SK-N-DZ (cell line): ENCODE measurements around the gene B3GALT4.

Source experiments
- DNase-seq: peaks from one replicate; pipeline ENCODE4 v3.0.0-alpha.2; 2015; ENCODE audit warnings: low spot score

The B3GALT4 gene

GRCh38 chr6:33314515-33314942, 37.6 kb downstream of the B3GALT4 start:
- DNase-seq: peak; percentile 31

DNA sequence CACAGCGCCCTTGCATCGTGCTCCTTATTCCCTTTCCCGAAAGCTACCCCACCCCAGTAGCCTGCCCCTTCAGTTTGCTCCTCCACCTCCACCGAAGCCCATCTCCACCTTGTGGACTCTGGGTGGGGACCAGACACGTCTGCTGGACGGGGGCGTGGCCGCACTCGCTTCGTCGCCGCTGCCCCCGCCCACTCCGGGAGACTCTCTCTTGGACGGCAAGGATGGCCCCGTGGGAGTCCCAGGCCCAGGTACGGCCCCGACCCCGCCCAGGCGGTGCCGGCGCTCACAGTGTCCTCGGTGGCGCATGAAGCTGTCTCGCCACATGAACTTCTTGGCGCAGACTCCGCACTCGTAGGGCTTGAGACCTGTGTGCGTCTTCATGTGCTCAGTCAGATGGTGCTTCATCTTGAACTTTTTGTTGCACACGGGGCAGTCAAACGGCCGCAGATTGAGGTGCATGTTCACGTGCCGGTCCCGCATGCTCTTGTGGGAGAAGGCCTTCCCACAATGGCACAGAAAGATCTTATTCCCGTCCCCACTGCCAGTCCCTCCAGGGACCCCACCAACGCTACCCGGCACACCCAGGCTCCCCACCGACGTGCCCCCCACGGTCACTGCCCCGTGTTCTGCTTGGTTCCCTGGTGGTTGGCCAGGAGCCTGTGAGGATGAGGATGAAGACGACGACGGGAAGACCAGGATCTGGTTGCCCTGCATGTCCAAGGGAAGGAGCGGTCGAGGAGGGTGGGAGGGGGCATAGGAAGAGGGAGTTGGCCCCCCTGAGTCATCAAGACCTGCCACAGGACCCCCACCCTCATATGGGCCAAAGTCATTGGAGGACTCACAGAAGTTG, 38.2 kb downstream of the B3GALT4 start:
- no peak for DNase-seq

- no peak for DNase-seq
Observed at GRCh38 chr6:33315793-33316602, 39.1 kb downstream of the B3GALT4 start.

- no peak for DNase-seq
Observed at GRCh38 chr6:33316603-33317418, 39.9 kb downstream of the B3GALT4 start.

- no peak for DNase-seq
Observed at GRCh38 chr6:33317419-33317668, 40.4 kb downstream of the B3GALT4 start.

DNA sequence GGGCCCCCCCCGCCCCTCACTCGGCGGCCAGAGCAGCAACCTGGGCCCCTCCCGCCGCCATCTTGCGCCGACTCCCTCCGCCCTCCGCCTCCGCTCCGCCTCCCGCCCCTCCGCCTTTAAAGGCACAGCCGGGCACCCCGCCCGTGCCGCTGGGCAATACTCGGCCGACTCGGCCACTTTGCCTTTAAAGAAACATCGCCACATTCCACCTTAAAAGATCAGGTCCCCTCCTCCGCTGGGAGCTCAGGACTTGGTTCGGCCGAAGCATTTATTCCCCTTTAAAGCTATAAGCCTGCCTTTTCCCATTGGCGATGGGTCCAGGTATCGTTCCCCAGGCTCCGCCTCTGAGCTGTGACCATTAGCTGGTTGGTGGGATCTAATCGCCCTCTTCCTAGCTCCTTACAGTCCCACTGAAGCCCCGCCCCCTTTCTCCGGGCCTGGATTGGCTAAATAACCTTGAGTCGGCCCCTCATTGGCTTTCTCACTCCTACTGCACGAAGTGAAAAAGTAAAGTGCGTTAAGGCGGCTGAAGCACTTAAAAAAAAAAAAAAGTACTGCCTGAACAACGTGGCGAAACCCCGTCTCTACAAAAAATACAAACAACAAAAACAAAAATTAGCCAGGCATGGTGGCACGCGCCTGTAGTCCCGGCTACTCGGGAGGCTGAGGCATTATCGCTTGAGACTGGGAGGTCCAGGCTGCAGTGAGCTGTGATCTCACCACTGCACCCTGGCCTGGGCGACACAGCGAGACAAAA, 40.9 kb downstream of the B3GALT4 start, which contains the start of gene ZBTB22:
TSS of gene ZBTB22 (minus strand) at position 76 of the 757 bp plus-strand sequence. CDS start 828 bp downstream, outside the sequence.
- DNase-seq: peak; percentile 99

DNA sequence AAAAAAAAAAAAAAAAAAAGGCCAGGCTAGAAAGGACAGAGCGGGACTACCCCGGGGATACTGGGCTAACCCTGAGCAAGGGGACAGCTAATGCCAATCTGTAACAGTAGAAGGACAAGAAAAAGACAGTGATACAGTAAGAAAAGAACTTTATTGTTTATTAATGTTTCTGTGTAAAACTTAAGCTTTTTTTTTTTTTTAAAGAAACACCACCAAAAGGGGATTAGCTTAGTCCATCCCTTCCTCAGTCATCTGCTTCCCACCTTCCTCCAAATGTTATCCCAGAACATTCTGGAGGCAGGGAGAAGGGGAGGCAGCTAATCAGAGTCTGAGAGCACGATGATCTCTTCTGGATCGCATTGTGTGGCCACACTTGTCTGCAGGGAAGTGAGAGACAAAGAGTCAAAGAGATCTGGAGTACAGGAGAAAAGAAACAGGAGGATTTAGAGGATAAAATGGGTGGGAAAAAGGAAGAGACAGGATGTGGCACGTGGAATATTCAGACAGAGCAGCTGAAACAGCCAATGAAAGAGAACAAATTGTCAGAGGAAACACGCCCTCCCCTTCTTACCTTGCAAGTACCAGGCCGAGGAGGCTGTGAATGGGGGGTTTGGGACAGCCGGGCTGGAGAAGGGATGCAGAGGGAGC, 41.6 kb downstream of the B3GALT4 start:
- DNase-seq: no peak

DNA sequence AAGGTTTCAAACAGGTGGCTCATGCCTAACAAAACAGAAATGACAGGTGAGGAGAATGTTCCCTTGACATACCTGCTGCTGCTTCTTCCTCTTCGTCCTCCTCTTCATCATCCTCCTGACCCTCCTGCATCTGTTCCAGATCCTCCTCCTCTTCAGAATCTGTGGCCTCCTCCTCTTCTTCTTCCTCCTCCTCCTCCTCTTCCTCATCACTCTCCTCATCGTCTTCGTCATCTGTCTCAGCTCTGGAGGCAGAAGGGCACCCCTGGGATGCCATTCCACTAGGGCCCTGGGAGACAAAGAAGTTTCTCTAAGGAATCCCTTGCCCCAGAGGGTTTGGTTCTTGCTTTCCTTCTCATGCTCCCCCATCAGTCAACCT, 43.0 kb downstream of the B3GALT4 start:
- no peak for DNase-seq

GRCh38 chr6:33320315-33321181, 43.6 kb downstream of the B3GALT4 start:
- no peak for DNase-seq

DNA sequence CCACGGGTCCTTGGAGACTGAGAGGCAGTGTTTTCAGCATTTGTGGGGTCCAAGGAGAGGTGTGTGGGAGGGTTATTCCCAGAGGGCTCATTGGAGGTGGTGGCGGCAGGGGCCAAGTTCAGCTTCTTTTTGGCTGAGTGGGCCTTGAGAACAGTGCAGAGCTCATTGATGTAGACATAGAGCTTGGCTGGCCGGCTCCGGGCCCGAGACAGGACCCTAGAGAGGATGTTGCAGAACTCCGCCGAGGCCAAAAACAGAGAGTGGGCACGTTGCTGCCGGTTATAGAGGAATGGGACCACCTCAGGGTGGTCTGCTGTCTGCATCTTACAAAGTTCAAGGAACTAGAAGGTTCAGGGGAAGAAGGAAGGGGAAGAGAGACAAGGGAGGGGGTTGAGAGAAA, 44.3 kb downstream of the B3GALT4 start:
- DNase-seq: no peak

DNA sequence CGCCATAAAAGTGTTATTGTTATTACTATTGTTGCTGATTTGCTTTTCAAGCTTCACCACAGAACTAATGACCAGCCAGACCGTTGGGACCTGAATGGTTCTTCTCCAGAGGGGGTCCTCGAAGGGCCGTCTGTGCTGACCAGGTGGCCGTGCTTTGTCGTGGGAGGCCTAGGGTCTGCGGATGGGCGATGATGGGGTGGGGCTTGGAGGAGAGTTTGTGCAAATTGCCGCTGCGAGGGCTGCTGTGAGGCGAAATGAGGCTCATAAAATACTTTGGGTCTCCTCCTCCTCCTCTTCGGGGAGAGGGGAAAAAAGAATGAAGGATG, 46.7 kb downstream of the B3GALT4 start:
- DNase-seq: no peak

- DNase-seq: no peak
Observed at GRCh38 chr6:33324125-33324524, 47.2 kb downstream of the B3GALT4 start.
